HG03045 (cell line): Measurements from ENCODE around the gene RELCH.

ENCODE experiments used
- ATAC-seq: cut with Tn5 transposase; IDR thresholded peaks from one replicate; pipeline ENCODE4 v1.9.1; 2021; ENCODE audit warnings: mild to moderate bottlenecking, moderate library complexity; ENCODE audit not compliant: unreplicated experiment

Gene RELCH

GRCh38 chr18:62248313-62248712 lies 61.3 kb downstream of the RELCH start:
- ATAC-seq, result no peak

GRCh38 chr18:62249478-62250097 lies 62.5 kb downstream of the RELCH start:
- no peak for ATAC-seq

- ATAC-seq, result no peak
Observed at GRCh38 chr18:62250475-62250874, 63.4 kb downstream of the RELCH start.

GRCh38 chr18:62258093-62258492 lies 71.0 kb downstream of the RELCH start:
- ATAC-seq, result no peak

- ATAC-seq, result no peak
Observed at GRCh38 chr18:62258616-62259015, 71.6 kb downstream of the RELCH start.

GRCh38 chr18:62262061-62262460 lies 75.0 kb downstream of the RELCH start:
- ATAC-seq, result no peak

GRCh38 chr18:62264984-62265383 lies 77.9 kb downstream of the RELCH start:
- ATAC-seq, result no peak

- no peak for ATAC-seq
Observed at GRCh38 chr18:62277045-62277444, 90.0 kb downstream of the RELCH start.

GRCh38 chr18:62279561-62279960 lies 92.5 kb downstream of the RELCH start:
- ATAC-seq, result no peak

- ATAC-seq, result no peak
Observed at GRCh38 chr18:62280058-62280457, 93.0 kb downstream of the RELCH start.

GRCh38 chr18:62280786-62281185 lies 93.7 kb downstream of the RELCH start:
- ATAC-seq, result no peak

GRCh38 chr18:62281684-62282083 lies 94.6 kb downstream of the RELCH start:
- no peak for ATAC-seq

GRCh38 chr18:62282188-62282629 lies 95.2 kb downstream of the RELCH start:
- no peak for ATAC-seq

- ATAC-seq, result no peak
Observed at GRCh38 chr18:62284637-62285036, 97.6 kb downstream of the RELCH start.

GRCh38 chr18:62285281-62285680 lies 98.2 kb downstream of the RELCH start:
- ATAC-seq, result no peak

GRCh38 chr18:62287781-62288664 lies 101.0 kb downstream of the RELCH start:
- no peak for ATAC-seq

GRCh38 chr18:62288665-62289008 lies 101.6 kb downstream of the RELCH start:
- no peak for ATAC-seq

- no peak for ATAC-seq
Observed at GRCh38 chr18:62289047-62289446, 102.0 kb downstream of the RELCH start.

GRCh38 chr18:62294073-62294472 lies 107.0 kb downstream of the RELCH start:
- ATAC-seq, result no peak

GRCh38 chr18:62300359-62300963 lies 113.4 kb downstream of the RELCH start:
- no peak for ATAC-seq

GRCh38 chr18:62301322-62301721 lies 114.3 kb downstream of the RELCH start:
- ATAC-seq, result no peak

- ATAC-seq, result no peak
Observed at GRCh38 chr18:62312851-62313250, 125.8 kb downstream of the RELCH start.
